ENCODE results near the gene VRK1. TPM values are rescaled to one million over a fixed set of nuclear protein-coding genes. Genes with fewer than 3 reads are reported as not detected.
"Not testable (repeated sequence)": the region's sequence is repeated elsewhere in the genome, so short reads cannot be mapped to it uniquely, and the experiment has no call there.

The VRK1 gene
- total RNA-seq, 2 experiments from 2014 or later, result 62.0 to 64.1 TPM

DNA sequence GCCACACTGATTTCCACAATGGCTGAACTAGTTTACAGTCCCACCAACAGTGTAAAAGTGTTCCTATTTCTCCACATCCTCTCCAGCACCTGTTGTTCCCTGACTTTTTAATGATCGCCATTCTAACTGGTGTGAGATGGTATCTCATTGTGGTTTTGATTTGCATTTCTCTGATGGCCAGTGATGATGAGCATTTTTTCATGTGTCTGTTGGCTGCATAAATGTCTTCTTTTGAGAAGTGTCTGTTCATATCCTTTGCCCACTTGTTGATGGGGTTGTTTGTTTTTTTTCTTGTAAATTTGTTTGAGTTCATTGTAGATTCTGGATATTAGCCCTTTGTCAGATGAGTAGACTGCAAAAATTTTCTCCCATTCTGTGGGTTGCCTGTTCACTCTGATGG, 32.0 kb upstream of the VRK1 start:
- H3K4me1 Mint-ChIP-seq; H3K4me3 Mint-ChIP-seq; H3K9me3 Mint-ChIP-seq; CTCF ChIA-PET; DNase-seq; H3K36me3 Mint-ChIP-seq (ENCODE audit: low read depth); H3K27ac Mint-ChIP-seq: not testable (repeated sequence)
- POLR2A ChIA-PET, result interaction anchor here (0.6 kb wide), 1 partner anchor 27 kb away, joined by 3 read pairs; no protein-coding TSS in a partner anchor
- peaks cover 18% of the 10 kb centered on the region for H3K27me3 Mint-ChIP-seq

DNA sequence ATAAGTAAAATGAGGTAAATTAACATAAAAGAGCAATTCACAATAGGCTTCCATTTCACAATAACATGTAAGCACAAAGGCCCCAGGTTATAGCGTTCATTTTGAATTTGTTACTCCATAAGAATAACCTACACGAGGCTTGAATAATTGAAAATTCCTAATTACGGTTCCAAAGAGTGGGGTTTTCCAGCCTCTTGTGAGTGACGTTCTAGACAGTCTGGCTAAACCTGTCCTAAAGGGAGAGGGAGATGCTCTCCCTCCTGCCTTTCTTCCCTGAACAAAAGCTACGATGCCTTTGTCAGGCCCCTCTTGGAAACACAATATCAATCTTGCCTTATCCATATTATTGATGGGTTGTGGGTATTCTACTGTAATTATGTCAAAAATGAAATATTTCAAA, 24.3 kb upstream of the VRK1 start:
- peaks cover 3% of the 10 kb centered on the region for H3K27me3 Mint-ChIP-seq
- ChIA-PET CTCF (interaction anchor here (1.4 kb wide), 1 partner anchor 31 kb away, joined by 4 read pairs; no protein-coding TSS in a partner anchor), POLR2A (no interaction called here)
- H3K36me3 Mint-ChIP-seq (ENCODE audit: low read depth), result no peaks in the 10 kb centered on the region
- H3K4me3 Mint-ChIP-seq, result no peak overlapping the region
- H3K9me3 Mint-ChIP-seq, result no peaks in the 10 kb centered on the region
- no peaks in the 10 kb centered on the region for H3K4me1 Mint-ChIP-seq
- H3K27ac Mint-ChIP-seq, result no peak overlapping the region
- DNase-seq, result no peak

DNA sequence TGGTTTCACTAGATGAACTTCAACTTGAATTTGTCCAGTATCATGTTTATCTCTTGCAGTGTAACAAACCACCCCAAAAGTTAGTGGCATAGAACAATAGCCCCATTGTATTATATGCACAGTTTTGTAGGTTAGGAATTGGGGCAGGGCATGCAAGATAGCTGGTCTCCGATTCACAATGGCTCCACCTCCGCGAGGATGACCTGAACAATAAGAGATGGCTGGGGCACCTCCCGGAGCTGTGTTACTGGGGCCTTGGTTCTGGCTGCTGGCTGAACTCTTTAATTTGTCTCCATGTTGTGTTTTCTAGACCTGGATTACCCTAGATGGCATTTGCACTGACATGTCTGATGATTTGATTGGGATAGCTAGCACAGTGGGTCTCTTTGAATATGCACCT, 20.4 kb upstream of the VRK1 start:
- no peak overlapping the region for H3K4me3 Mint-ChIP-seq

DNA sequence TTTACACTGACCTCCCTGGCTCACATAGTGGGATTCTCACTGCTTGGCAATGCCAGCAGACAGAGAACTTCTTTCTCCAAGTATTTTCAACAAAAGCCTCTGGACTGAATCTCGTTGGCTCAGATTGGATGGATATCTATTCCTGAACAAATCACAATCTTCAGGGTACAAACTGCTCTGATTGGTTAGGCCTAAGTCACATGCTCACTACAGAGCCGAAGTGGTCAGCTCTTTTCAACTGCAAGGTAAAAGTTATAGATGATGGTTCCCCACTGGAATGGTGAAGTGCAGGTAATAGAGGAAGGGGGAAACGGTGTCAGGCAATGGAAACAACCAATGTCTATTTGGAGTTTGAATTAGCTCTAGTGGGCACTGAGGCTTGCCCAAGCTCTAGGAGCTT, 16.7 kb upstream of the VRK1 start:
- ChIA-PET CTCF (no interaction called here), POLR2A (no interaction called here)
- Mint-ChIP-seq H3K27ac (no peak overlapping the region), H3K4me1 (no peaks in the 10 kb centered on the region), H3K27me3 (peaks cover 28% of the 10 kb centered on the region), H3K36me3 (ENCODE audit: low read depth) (no peaks in the 10 kb centered on the region), H3K4me3 (no peak overlapping the region), H3K9me3 (no peaks in the 10 kb centered on the region)
- no peak for DNase-seq

More for the DNA sequence above, 20.4 kb upstream of the VRK1 start:
- DNase-seq, result no peak
- H3K9me3 Mint-ChIP-seq, result no peaks in the 10 kb centered on the region
- no peak overlapping the region for H3K27ac Mint-ChIP-seq
- peaks cover 15% of the 10 kb centered on the region for H3K27me3 Mint-ChIP-seq
- H3K36me3 Mint-ChIP-seq (ENCODE audit: low read depth), result no peaks in the 10 kb centered on the region
- POLR2A ChIA-PET, result no interaction called here
- no peaks in the 10 kb centered on the region for H3K4me1 Mint-ChIP-seq
- CTCF ChIA-PET, result no interaction called here

DNA sequence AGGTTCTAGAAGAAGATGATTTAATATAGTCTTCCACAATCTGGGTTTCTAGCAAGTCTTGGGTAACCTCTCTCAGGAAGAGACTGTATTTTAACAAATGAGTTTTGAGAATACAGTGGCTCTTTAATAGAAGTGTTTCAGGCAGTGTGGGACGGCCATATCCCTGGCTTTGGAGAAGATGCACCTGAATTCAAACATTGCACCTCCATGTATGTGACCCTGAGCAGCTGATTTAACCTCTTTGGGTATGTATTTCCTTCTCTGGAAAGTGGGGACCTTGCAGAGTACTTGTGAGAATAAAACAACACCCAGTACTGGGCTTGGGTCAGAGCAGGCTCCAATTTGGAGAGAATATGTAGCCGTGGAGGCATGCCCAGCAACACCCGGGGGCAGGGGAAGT, 15.8 kb upstream of the VRK1 start:
- POLR2A ChIA-PET, result no interaction called here
- Mint-ChIP-seq H3K27ac (no peak overlapping the region), H3K4me3 (no peak overlapping the region), H3K4me1 (no peaks in the 10 kb centered on the region), H3K9me3 (no peaks in the 10 kb centered on the region), H3K36me3 (ENCODE audit: low read depth) (no peaks in the 10 kb centered on the region), H3K27me3 (peaks cover 37% of the 10 kb centered on the region)
- CTCF ChIA-PET, result no interaction called here
- DNase-seq, result no peak

DNA sequence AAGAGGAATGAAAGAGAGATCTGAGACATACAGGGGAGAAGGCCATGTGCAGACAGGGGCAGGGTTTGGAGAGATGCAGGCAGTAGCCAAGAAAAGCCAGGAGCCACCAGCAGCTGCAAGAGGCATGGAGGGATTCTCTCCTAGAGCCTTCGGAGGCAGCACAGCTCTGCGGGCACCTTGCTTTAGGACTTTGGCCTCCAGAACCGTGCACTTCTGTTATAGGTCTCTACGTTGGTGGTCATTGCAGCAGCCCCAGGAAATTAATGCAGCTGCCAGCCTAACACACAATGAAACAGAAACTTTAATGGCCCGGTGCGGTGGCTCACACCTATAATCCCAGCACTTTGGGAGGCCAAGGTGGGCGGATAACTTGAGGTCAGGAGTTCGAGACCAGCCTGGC, 14.7 kb upstream of the VRK1 start:
- CTCF ChIA-PET, result interaction anchor here (0.8 kb wide), 1 partner anchor 31 kb away, joined by 3 read pairs; no protein-coding TSS in a partner anchor
- H3K27ac Mint-ChIP-seq, result no peak overlapping the region
- POLR2A ChIA-PET, result interaction anchor here (1.5 kb wide), 1 partner anchor 15 kb away, joined by 4 read pairs; the partner anchor contains the start of gene VRK1
- H3K4me1 Mint-ChIP-seq, result no peaks in the 10 kb centered on the region
- H3K27me3 Mint-ChIP-seq, result peaks cover 37% of the 10 kb centered on the region
- H3K4me3 Mint-ChIP-seq, result no peak overlapping the region
- DNase-seq, result no peak
- H3K36me3 Mint-ChIP-seq (ENCODE audit: low read depth), result no peaks in the 10 kb centered on the region
- H3K9me3 Mint-ChIP-seq, result no peaks in the 10 kb centered on the region

DNA sequence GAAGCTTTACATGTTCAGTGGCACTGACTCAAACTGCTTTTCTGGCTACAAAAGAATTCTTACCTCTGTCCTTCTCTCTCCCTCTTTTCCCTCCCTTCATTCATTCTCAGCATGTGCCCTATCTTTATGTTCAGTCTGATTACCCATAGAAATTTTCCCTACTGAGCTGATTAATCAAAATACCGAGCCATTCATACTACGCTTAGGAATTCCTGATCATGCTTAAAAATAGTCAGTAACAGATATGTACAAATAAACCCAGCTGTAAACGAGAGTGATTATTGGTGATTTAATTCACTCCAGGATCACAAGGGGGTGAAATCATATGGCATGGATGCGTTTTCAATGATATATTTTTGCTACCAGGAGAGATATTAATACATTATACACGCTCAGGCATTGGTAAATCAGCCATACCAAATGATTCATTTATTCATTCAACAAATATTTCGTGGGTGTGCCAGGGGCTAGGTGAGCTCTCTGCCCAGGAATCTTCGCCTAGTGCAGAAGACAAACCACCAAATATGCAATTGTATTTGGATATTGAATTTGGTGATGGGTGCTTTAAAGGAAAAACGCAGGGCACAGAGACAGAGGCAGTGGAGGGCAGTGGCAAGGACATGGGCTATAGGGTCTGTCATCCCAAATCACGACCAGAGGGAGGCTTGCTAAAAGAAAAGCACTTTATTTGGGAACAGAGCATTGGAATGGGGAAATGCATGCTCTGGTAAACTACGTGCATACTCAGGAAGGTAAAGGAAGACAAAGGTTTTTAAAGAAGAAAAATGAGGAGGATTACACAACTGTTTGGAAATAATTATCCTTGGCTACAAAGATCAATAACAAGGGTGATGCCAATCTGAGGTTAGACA, 13.9 kb upstream of the VRK1 start:
- CTCF ChIA-PET, result interaction anchor here (0.8 kb wide), 1 partner anchor 32 kb away, joined by 3 read pairs; no protein-coding TSS in a partner anchor
- POLR2A ChIA-PET, result interaction anchor here (1.5 kb wide), 1 partner anchor 14 kb away, joined by 4 read pairs; the partner anchor contains the start of gene VRK1
- Mint-ChIP-seq H3K9me3 (no peaks in the 10 kb centered on the region), H3K27me3 (peaks cover 33% of the 10 kb centered on the region), H3K27ac (no peak overlapping the region), H3K4me3 (no peak overlapping the region), H3K36me3 (ENCODE audit: low read depth) (no peaks in the 10 kb centered on the region), H3K4me1 (no peaks in the 10 kb centered on the region)
- no peak for DNase-seq

DNA sequence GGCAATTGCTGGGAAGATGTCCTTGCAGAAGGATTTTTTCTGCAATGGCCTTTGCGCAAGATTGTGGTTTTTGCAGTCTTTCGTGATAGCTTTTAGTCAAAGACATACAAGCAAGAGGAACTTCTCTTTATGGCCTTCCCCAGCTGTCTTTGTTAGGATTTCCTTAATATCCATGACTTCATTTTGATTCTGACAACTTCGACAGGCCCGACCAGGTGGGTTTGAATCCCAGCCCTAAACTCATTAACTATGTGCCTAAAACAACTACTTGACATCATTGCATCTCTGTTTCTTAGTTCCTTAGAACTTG, 13.3 kb upstream of the VRK1 start:
- Mint-ChIP-seq H3K4me1 (no peaks in the 10 kb centered on the region), H3K36me3 (ENCODE audit: low read depth) (no peaks in the 10 kb centered on the region), H3K27ac (no peak overlapping the region), H3K9me3 (no peaks in the 10 kb centered on the region), H3K4me3 (no peak overlapping the region), H3K27me3 (peaks cover 32% of the 10 kb centered on the region)
- ChIA-PET POLR2A (interaction anchor here (1.5 kb wide), 1 partner anchor 13 kb away, joined by 4 read pairs; the partner anchor contains the start of gene VRK1), CTCF (no interaction called here)
- no peak for DNase-seq

DNA sequence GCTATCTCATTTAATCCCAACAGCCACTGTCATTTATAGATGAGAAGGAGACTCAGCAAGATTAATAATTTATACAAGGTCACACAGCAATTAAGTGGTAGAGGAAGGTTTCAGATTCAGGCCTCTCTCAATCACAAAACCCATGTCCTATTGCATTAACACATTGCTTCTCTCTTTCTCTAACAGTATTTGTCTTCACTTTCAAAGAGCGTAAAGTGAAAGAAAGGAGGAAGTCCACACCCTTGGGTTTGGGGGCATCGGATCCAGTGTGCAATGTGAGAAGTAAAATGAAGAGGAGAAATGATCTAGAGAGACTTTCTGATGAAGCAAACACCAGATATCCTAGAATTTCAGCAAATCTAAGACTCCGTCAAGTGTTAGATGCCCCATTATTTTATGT, 7.0 kb upstream of the VRK1 start:
- Mint-ChIP-seq H3K27me3 (peaks cover 22% of the 10 kb centered on the region), H3K9me3 (no peaks in the 10 kb centered on the region), H3K4me1 (peaks cover under 1% of the 10 kb centered on the region), H3K4me3 (no peak overlapping the region), H3K36me3 (ENCODE audit: low read depth) (no peaks in the 10 kb centered on the region), H3K27ac (no peak overlapping the region)
- POLR2A ChIA-PET, result no interaction called here
- DNase-seq, result no peak
- CTCF ChIA-PET, result no interaction called here

DNA sequence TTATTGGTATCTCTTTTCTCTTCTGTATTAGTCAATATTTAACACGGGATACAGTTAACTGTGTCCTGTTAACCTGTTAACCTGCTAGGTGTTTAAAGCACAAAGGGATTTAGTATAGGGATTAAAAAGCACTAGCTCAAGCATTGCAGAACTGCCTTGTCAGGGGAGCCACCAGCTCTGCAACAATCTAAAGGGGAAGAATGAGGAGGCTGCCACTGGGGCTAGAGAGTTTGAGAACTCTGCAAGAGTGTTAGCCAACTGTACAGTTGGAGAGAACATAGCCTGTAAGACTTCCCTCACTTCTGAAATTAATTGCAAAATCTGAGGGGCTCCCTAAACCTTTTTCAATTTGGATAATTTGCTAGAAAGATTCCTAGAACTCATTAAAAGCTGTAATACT, 6.5 kb upstream of the VRK1 start:
- Mint-ChIP-seq H3K27ac (no peak overlapping the region), H3K4me1 (peaks cover 5% of the 10 kb centered on the region), H3K9me3 (no peaks in the 10 kb centered on the region), H3K27me3 (peaks cover 20% of the 10 kb centered on the region), H3K36me3 (ENCODE audit: low read depth) (no peaks in the 10 kb centered on the region), H3K4me3 (no peak overlapping the region)
- ChIA-PET POLR2A (no interaction called here), CTCF (no interaction called here)
- DNase-seq, result no peak

DNA sequence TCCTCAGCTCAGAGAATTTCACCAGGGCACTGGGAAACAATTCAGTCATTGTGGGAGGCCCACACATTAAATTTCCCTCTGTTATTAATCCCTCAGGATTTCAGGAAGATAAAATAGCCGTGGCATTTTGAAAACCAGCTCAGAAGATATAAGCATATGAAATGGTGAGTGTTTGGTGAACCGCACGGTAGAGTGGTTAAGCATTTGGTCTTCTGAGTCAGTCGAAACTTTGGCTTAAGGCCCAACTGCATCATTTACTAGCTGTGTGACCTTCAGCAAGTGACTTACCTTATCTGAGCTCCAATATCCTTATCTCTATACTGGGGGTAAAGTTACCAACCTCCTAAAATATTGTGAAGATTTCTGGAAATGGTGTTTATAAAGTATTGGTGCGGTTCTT, 5.2 kb upstream of the VRK1 start:
- no peaks in the 10 kb centered on the region for H3K36me3 Mint-ChIP-seq (ENCODE audit: low read depth)
- CTCF ChIA-PET, result no interaction called here
- POLR2A ChIA-PET, result no interaction called here
- H3K4me1 Mint-ChIP-seq, result peaks cover 9% of the 10 kb centered on the region
- peaks cover 13% of the 10 kb centered on the region for H3K27me3 Mint-ChIP-seq
- H3K9me3 Mint-ChIP-seq, result no peaks in the 10 kb centered on the region
- H3K4me3 Mint-ChIP-seq, result no peak overlapping the region
- DNase-seq, result no peak
- no peak overlapping the region for H3K27ac Mint-ChIP-seq

DNA sequence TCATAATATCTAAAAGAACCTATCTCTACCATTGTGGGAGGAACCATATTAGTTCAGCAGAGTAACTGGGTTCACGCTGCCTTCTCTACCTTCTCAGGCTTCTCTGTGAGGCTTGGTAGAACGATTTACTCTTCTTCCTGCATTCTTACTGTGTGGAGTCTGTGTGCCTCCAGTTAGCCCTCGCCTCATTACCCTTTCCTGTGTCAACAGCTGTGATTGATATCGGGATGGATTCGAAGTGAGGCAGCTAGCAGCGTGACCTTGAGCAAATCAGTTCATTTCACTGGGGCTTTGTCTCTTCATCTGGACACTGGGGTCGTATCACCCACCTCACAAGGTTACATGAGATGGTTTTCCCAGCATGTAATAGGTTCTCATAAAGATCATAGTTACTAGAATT, 4.6 kb upstream of the VRK1 start:
- ChIA-PET CTCF (no interaction called here), POLR2A (no interaction called here)
- peaks cover 9% of the 10 kb centered on the region for H3K4me1 Mint-ChIP-seq
- no peaks in the 10 kb centered on the region for H3K36me3 Mint-ChIP-seq (ENCODE audit: low read depth)
- H3K27ac Mint-ChIP-seq, result no peak overlapping the region
- H3K4me3 Mint-ChIP-seq, result no peak overlapping the region
- H3K27me3 Mint-ChIP-seq, result peaks cover 13% of the 10 kb centered on the region
- no peaks in the 10 kb centered on the region for H3K9me3 Mint-ChIP-seq
- no peak for DNase-seq

DNA sequence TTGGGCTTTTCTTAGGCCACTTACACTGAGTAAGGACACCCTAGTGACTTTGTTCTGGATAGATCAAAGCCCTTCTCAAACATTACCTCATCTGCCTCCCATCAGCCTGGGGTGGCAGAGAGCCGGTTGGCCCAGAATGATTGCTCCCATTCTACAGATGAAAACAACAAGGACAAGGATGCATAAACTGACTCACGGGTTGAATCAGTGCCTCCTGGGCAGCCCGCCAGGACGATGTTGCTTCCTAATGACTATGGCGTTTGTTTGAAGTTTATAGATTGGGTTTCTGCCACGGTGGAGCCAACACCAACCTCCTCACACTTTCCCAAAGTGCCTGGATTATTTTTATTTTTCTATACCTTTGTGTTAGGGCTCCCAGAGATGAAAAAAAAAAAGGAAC, 3.6 kb upstream of the VRK1 start:
- Mint-ChIP-seq H3K4me3 (no peak overlapping the region), H3K9me3 (no peaks in the 10 kb centered on the region), H3K36me3 (ENCODE audit: low read depth) (no peaks in the 10 kb centered on the region), H3K27me3 (peaks cover 13% of the 10 kb centered on the region), H3K4me1 (peaks cover 16% of the 10 kb centered on the region), H3K27ac (no peak overlapping the region)
- ChIA-PET POLR2A (no interaction called here), CTCF (no interaction called here)
- no peak for DNase-seq

Data from activated CD4-positive, alpha-beta memory T cell treated with anti-CD3 and anti-CD28 coated beads, Interleukin-2, amount 10 ng/mL, durations not matched to agents 7 days and 5 days (primary cell).